ENCODE data around the gene CHAF1A.

DNA sequence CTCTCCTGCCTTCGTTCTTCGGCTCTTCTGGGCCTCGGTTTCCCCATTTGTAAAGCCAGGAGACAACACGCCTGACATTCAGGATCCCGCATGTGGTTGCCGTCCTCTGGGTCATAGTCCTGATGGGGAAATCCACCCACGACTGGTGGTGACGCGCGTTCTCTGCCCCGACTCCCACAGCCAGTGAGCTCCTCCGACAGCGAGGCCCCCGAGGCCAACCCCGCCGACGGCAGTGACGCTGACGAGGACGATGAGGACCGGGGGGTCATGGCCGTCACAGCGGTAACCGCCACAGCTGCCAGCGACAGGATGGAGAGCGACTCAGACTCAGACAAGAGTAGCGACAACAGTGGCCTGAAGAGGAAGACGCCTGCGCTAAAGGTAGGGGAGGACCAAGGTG lies 86.1 kb downstream of the CHAF1A start:
- no peak for TF ChIP-seq GATA2 (IDR thresholded peaks at IDR 0.05; ENCODE audit: low read depth, low read length)
- TF ChIP-seq GATA3 (IDR thresholded peaks at IDR 0.05; ENCODE audit: low read depth, low read length) = no peak
